Measurements from ENCODE around the gene EPB42.
"Not testable (repeated sequence)": the region's sequence is repeated elsewhere in the genome, so short reads cannot be mapped to it uniquely, and the experiment has no call there.

EPB42 gene

DNA sequence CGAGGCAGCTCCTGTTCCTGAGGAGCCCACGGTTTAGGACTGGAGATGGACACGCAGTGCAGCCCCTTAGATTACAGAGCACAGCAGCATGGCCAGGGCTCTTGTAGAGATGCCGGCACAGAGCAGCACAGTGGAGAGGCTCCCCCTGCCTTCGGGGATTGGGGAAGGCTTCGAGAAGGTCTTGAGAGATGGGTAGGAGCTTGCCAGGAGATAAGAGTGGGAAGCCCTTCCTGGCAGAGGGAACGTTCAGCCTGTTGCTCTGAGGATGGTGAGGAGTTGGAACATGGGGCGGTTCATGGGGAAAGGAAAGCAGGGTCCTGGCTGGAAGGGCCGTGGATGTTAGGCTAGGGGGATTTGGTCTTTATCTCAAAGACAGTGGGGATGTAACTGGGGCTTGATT, 10.0 kb downstream of the EPB42 start:
- no peak for DNase-seq

DNA sequence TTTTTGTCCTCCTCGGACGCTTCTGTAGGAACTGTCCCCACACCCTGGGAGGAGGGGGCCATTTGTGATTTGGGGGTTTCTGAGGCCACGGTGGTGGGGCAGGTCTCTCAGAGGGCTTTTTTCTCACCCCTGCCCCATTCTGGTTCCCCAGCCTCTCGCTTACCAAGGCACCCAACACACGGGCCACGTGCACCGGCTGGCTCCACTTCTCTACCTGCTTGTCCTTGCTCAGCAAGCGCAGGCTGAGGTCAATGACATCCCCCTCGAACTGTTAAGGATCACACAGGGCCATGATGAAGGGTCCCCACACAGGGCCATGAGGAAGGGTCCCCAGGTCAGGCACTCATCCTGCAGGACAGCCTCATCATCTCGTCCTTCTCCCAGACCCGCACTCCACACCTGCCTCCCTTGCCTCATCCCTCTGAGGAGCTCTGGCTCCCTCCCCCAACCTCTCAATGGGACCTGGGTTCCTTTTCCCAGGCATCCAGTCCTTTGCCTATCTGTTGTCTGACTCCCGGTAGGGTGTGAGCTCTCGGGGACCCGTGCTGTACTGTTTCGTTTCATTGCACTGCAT, 10.6 kb downstream of the EPB42 start:
- DNase-seq: no peak

DNA sequence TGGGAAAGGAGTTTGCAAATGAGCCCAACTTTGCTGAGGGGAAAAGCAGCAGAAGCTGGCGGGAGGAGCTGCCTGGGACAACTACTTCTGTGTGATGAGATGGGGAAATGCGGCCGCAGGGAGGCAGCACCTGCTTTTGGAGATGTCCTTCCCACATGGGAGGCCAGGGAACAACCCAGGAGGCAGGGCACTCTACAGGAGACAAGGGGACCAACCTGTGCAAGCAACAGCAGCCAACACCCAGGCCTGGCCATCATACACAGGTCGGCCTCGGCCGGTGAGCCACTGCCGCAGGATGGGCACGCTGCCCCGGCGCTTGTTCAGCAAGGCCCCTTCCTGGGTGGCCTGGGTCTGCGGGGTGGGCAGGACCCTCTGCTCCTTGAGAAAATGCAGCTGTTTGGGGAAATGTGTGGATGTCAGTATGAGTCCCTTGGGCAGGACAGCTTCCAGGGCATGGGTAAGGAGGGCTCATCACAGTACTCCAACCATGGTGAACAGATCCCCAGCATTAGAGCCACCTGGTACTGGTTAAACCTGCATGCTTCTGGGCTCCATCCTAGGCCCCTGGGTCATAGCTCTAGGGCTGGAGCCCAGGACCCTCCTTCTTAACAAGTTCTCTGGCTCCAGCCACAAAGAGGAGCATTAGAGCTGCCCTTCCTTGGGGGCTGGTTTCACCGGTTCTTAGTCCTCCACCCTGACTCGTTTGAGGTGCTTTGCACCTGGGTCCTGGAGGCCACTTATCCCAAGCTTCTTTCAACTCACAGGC, 11.6 kb downstream of the EPB42 start:
- DNase-seq: no peak

DNA sequence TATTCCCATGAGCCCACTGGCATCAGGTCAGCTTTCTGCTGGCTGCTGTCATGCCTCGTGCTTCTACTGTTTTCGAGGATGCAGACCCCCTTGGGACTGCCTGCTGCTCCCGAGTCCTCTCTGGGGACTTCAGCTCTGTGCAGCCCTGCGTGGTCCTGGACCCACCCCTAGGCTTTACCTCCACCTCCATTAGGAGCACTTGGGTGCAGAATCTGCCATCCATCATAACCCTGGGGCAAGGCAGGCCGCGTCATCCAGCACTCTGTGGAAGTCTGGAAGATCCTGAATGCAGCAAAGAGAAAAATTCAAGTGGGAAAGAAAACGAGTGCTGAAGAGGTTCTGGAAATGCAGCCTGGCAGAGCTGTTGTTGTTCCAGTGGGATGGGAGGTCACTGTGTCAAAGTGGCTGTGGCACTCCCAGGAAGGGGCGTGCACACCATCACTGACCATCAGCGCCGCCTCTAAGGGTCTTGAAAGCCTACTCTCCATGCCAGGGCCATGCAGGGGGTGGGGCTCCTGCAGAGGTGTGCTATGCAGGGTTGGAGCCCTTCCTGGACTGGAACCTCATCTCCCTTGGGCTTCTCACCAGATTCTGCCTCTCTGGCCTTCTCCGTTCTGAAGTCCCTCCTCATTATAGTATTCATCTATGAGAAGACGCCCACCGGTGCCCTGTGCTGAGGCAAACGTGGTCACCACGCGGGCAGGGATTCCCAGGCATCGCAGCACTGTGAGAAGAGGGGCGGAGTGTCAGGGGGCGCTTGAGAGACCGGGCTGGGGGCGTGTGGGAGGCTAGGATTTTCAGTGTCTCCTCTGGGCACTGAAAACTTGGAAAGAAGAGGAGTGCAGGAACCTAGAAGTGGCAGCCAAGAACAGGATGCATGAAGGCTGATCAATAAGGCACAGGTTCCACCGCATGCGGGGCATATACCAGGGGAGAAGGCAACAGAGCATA, 12.5 kb downstream of the EPB42 start:
- no peak for DNase-seq

DNA sequence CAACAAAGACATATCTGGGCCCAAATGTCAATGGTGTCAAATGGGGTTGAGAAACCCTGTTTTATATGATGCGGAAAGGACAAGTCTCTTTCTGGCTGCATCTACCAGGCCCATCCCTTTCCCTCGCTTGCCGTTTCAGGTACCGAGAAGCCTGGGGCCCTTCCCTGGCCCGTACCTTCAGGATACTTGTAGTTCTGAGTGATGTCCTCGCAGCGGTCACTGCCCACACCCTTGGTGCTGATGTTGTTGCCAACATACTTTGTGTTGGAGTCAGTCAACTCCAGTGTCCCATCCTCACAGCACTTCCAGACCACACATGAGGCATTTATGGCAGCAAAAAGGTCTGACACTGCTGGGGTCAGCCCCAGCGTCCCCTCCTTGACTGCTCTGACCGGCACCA, 13.8 kb downstream of the EPB42 start:
- no peak for DNase-seq

DNA sequence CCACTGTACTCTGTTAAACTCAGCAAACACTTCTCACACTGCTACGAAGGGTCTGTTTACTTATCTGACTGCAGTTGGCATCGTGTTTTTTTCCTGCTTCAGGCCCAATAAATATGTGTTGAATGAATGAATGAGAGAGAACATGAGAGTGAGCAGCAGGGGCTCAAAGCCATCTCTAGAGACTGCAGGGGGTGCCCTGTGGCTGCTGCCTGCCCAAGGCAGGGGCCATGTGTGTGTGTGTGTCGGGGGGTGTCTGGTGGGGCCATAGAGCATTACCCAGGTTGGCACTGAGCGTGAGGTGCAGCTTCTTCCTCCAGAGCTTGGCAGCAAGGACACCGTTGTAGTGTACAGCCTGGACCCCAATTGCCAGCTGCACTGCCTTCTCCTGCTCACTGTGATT, 14.8 kb downstream of the EPB42 start:
- no peak for DNase-seq

DNA sequence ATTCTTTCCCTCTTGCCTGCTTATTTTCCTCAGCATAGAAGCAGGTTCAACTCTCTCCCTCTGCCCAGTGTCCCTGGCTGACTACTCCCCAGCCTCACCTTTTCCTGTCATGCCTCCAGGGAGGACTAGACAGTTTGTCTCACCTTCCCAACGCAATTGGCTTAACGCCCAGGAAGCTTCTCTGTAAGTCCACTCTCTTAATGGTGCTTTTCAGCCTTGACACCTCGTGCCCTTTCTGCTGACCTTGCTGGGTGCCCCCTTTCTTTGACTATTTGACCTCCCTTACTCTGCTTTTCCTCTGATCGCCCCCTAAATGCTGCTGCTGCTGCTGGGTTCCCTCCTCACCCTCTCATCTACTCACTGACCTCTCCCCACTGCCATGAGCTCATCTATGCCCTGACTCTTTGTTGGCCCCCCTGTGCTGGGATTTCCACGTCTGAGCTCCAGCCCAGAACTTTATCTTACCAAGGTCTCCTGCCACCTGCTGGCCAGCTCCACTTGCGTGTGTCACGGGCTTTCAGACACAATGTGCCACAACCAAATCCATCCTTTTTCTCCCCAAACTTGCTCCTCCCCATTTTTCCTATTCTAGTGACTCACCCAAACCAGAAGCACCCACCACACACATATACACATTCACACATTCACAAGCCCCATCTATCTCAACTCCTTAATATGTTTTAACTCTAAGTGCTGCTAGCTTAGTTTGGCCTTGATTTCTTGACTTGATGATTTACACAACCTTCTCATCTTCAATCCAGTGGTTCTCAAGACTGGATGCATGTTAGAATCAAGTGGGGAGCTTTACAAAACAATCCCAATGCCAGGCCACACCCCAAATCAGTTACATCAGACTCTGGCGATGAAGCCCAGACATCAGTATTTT, 16.6 kb downstream of the EPB42 start:
- DNase-seq: peak; percentile 44

DNA sequence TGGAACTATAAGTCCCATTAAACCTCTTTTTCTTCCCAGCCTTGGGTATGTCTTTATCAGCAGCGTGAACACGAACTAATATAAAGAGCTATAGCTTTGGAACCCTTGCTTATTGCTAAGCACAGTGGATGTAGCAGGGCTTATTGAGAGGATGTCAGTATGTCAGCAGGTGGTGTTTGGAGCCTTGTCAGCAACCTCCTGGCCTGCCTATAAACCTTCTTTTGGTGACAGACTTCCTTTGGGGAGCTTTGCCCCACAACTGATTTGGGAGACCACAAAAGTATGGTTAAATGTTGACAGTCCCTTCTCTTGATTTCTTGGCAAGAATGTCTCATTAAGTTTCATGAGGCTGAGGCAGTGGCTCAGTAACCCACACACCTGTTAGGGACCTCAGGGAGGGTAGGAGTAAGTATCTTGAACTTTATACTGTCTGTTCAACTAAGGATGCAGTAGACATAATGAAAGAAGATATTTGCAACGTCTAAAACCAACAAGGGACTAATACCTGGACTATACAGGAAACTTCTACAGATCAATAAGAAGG, 20.8 kb downstream of the EPB42 start:
- no peak for DNase-seq

DNA sequence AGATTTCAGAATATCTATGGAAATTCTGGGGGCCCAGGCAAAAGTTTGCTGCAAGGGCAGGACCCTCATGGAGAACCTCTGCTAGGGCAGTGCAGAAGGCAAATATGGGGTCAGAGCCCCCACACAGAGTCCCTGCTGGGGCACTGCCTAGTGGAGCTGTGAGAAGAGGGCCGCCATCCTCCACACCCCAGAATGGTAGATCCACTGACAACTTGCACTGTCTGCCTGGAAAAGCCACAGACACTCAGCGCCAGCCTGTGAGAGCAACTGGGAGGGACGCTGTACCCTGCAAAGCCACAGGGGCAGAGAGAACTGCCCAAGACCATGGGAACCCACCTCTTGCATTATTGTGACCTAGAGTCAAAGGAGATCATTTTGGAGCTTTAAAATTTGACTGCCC, 21.8 kb downstream of the EPB42 start:
- DNase-seq: no peak

DNA sequence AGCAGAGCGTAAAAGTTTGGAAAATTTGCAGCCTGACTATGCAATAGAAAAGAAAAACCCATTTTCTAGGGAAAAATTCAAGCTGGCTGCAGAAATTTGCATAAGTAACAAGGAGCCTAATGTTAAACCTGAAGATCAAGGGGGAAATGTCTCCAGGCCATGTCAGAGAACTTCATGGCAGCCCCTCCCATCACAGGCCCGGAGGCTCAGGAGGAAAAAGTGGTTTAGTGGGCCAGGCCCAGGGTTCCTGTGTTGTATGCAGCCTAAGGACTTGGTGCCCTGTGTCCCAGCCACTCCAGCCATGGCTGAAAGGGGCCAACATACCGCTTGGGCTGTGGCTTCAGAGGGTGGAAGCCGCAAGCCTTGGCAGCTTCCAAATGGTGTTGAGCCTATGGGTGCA, 22.3 kb downstream of the EPB42 start:
- not testable (repeated sequence) for DNase-seq

DNA sequence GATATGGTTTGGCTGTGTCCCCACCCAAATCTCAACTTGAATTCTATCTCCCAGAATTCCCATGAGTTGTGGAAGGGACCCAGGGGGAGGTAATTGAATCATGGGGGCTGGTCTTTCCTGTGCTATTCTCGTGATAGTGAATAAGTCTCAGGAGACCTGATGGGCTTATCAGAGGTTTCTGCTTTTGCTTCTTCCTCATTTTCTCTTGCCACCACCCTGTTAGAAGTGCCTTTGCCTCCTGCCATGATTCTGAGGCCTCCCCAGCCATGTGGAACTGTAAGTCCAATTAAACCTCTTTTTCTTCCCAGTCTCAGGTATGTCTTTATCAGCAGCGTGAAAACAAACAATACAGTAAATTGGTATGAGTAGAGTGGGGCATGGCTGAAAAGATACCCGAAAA, 23.0 kb downstream of the EPB42 start:
- DNase-seq: not testable (repeated sequence)

DNA sequence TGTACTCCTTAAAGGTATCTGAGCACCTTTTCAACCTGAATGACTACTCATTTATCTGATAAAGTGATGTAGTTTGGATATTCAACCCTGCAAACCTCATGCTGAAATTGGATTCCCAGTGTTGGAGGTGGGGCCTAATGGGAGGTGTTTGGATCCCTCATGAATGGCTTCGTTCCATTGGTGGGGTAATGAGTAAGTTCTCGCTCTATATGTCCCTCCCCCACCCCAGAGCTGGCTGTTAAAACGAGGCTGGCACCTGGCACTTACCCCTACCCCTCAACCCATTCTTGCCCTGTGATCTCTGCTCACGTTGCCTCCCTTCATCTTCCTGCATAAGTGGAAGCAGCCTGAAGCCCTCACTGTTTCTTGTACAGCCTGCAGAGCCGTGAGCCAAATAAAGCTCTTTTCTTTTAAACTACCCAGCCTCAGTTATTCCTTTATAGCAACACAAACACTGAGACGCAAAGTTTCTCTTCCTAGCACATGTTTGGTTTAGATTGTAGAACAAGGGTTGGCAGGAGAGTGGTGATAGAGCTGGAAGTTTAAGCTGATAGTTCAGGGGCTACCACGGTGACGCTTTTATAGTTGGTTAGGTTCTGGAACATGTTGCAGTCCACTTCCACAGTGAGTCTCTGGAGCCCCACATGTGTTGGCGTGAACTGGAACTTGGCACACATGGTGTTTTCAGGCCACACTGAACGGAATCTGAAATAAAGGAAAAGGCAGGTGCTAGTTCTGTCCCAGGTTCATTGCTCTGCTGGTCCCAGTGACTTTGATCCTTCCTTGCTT, 23.9 kb downstream of the EPB42 start:
- DNase-seq: no peak

DNA sequence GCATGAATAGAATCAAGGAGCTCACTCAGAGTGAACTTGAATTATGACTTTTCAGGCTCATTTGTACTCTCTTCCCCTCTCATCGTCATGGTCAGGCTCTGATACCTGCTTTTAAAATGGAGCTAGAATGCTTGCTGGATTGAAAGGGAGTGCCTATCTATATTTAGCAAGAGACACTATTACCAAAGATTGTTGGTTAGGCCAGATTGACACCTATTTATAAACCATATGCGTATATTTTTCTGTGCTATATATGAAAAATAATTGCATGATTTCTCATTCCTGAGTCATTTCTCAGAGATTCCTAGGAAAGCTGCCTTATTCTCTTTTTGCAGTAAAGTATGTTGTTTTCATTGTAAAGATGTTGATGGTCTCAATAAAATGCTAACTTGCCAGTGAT, 26.0 kb downstream of the EPB42 start:
- no peak for DNase-seq

DNA sequence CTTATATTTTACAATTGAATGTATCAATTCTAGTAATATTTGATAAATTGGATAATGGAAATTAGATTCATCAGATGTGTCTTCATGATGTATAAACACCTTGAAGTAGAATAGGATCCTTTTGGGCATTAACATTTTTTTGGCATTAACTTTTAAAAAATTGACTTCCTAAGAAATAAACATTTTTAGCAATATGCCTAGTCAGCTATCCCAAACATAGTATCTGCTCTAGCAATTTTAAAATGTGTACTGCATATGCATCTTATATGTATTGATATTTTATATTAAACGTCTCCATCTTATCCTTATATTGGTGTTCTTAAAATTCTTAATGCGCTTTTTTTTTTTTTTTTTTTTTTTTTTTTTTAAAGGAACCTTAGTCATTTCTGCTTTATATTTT, 27.1 kb downstream of the EPB42 start:
- no peak for DNase-seq

DNA sequence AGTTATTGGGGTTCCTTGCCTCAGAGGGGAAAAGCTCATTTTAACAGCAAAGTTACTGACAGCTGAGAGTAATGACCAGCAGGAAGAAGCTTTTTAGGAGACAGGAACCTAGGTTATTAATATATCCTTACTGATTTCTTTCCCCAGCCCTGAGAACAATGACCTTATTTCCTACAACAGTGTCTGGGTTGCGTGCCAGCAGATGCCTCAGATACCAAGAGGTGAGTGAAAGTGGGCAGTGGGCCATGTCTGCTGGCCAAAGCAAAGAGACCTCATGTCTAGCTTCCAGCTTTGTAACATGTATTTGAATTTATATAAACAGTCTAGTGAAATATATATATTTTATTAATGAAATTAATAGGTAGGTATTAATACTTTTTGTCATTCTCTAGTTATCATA, 30.6 kb downstream of the EPB42 start:
- DNase-seq: no peak

DNA sequence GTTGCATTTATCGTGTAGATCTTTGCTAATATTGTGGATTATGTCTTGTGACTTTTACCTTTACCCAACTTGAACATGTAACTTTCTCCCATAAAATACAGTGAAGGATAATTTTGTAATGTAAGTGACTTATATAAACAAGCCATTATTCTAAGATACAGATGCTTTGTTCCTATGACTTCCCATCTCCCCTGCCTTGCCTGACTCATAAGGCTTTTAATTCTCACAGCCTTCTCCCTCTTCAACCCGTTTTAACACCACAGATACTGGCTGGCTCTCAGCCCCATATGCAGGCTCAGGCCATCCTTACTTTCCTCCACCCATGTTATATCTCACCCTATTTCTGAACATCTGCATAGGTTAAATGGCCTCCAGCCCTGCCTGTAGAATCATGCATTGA, 31.5 kb downstream of the EPB42 start:
- DNase-seq: no peak

DNA sequence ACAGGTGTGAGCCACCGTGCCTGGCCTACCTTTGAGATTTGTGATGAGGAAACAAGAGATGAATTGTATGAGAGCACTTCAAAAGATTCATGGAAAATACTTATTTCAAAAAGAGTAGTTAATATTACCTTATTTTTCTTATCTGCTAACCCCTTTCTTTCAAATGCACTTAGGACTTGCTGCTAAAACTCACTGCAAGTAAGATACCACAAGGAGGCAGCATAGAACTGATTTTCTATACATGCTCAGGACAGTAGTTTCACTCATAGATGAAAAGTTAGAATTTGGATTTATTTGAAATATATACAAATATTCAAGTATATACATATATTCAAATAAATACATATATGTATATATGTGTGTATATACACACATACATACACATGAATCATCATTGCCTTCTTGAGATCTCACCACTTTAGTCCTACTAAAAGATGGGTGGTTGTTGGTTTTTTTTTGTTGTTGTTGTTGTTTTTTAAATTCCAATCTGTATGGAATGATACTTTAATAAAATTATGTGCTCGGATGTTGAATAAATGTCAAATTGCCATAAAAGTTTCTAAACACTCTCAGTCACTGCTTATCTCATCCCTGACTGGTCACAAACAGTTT, 33.2 kb downstream of the EPB42 start:
- no peak for DNase-seq

DNA sequence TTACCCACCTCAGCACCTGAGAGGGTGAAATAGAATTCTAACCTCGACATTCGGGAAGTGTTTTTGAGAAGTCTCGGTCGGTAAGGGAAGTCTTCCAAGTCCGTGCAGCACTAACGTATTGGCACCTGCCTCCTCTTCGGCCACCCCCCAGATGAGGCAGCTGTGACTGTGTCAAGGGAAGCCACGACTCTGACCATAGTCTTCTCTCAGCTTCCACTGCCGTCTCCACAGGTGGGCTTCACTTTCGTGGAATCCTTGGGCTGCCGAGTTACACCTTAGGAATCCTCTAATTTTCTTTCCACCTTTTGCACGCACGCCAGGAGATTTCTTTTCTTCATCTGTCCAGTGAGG, 34.8 kb downstream of the EPB42 start:
- DNase-seq: no peak

DNA sequence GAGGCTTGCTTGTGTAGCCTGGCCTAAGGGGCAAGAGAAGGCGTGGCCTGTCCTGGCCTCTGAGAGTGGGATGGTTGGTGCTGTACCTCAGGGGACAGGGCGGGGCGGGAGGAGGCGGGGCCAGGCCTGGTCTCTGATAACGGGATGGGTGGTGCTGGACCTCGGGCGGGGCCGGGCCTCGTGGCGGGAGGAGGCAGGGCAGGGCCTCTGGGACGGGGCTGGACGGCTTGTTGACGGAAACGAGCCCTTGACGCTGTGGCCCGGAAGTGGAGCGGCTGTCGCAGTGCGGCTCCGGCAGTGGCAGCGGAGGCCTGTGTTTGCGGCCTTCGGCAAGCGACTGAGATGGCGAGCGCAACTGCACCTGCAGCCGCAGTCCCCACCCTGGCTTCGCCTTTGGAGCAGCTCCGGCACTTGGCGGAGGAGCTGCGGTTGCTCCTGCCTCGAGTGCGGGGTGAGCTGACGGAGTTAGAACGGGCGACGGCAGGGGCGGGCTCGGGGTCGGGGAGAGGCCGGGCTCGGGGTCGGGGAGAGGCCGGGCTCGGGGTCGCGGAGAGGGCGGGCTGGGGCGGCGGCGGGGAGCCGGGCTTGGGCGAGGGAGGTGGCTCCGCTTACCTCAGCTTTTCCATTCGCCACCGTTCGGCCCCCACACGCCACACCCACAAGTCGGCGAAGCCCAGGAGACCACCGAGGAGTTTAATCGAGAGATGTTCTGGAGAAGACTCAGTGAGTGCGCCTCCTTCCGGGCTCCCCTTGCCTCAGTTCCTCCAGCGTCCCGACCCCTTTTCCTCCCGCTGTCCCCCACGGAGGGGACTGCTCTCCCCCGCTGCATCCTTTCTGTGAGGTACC, 35.4 kb downstream of the EPB42 start, which contains the start of gene CCNDBP1:
TSS of gene CCNDBP1 (plus strand) at position 247 of the 846 bp plus-strand sequence. CDS start at position 343, 96 bp downstream.
- peak; percentile 93 for DNase-seq
